ENCODE measurements around the gene GALC. TPM values are rescaled to one million over a fixed set of nuclear protein-coding genes. Genes with fewer than 3 reads are reported as not detected.
A peak's percentile ranks its signal among the peaks of the same experiment; 100 is the strongest.

The GALC gene
- total RNA-seq, 5 donors from 2014 or later (not counting 1 experiment from before 2014, with no cell fraction given), result 17.2 to 20.5 (median 18.6) TPM

GRCh38 chr14:87989221-87989955 lies 3.6 kb downstream of the GALC start:
- Histone ChIP-seq H3K4me3 (ENCODE audit: control insufficient read depth in 1 of 2, extremely low read depth in 1 of 2, low read length in 1 of 2) (no peak overlapping the region), H3K4me1 (ENCODE audit: control insufficient read depth in 1 of 2, extremely low read depth in 1 of 2, insufficient read depth in 2 of 2, low read length in 2 of 2) (peaks cover 5 to 24% of the 10 kb centered on the region in 2 experiments), H3K9me3 (no peaks in the 10 kb centered on the region), H3K27ac (ENCODE audit: low read length) (no peak overlapping the region), H3K27me3 (replicated peaks in 1 of 2; ENCODE audit: control insufficient read depth in 2 of 2, extremely low read depth in 1 of 2, insufficient read depth in 2 of 2, low read length in 1 of 2) (no peaks in the 10 kb centered on the region), H3K36me3 (ENCODE audit: control insufficient read depth in 2 of 2, extremely low read depth in 1 of 2, insufficient read depth in 1 of 2, low read length in 1 of 2) (peaks cover 0 to 19% of the 10 kb centered on the region in 2 donors)
- peak overlapping the region in 1 of 2 donors; percentile 7 for H3K27ac Mint-ChIP-seq
- 86% methylated on average over 5 of the region's 5 CpGs for WGBS (ENCODE audit: insufficient coverage)
- no peak overlapping the region for H3K4me3 Mint-ChIP-seq
- peaks cover 16% of the 10 kb centered on the region for H3K36me3 Mint-ChIP-seq
- ChIA-PET CTCF (interaction anchor here (1.0 to 1.2 kb wide), 2 partner anchors 15 to 37 kb away, joined by 3 read pairs; no protein-coding TSS in a partner anchor), POLR2A (interaction anchor here (0.7 kb wide), 2 partner anchors 16 to 50 kb away, joined by 3 read pairs; partner anchors contain the start of gene GPR65 (in 1 of the 2))
- H3K4me1 Mint-ChIP-seq, result peaks cover 52 to 57% (median 55%) of the 10 kb centered on the region in 3 donors
- DNase-seq (no peak), ATAC-seq (replicated peaks in 1 of 4) (no peak)
- no peaks in the 10 kb centered on the region for H3K9me3 Mint-ChIP-seq
- no peaks in the 10 kb centered on the region for H3K27me3 Mint-ChIP-seq

- Mint-ChIP-seq H3K9me3 (no peaks in the 10 kb centered on the region), H3K4me3 (no peak overlapping the region), H3K27me3 (no peaks in the 10 kb centered on the region), H3K36me3 (peaks cover 61% of the 10 kb centered on the region), H3K4me1 (peaks cover 0 to 2% (median 0%) of the 10 kb centered on the region in 3 donors), H3K27ac (no peak overlapping the region)
- Histone ChIP-seq H3K9me3 (no peaks in the 10 kb centered on the region), H3K4me1 (ENCODE audit: control insufficient read depth in 1 of 2, extremely low read depth in 1 of 2, insufficient read depth in 2 of 2, low read length in 2 of 2) (no peaks in the 10 kb centered on the region), H3K27ac (ENCODE audit: low read length) (no peak overlapping the region), H3K36me3 (ENCODE audit: control insufficient read depth in 2 of 2, extremely low read depth in 1 of 2, insufficient read depth in 1 of 2, low read length in 1 of 2) (peaks cover 0 to 29% of the 10 kb centered on the region in 2 donors), H3K27me3 (replicated peaks in 1 of 2; ENCODE audit: control insufficient read depth in 2 of 2, extremely low read depth in 1 of 2, insufficient read depth in 2 of 2, low read length in 1 of 2) (no peaks in the 10 kb centered on the region), H3K4me3 (ENCODE audit: control insufficient read depth in 1 of 2, extremely low read depth in 1 of 2, low read length in 1 of 2) (no peak overlapping the region)
- DNase-seq (no peak), ATAC-seq (replicated peaks in 1 of 4) (no peak)
- ChIA-PET CTCF (no interaction called here), POLR2A (interaction anchor here in 1 of 2 donors (0.7 kb wide), 1 partner anchor 15 kb away, joined by 3 read pairs; no protein-coding TSS in a partner anchor)
- no CpG with 5 or more reads among the region's 1 CpG for WGBS (ENCODE audit: insufficient coverage)
Observed at GRCh38 chr14:87979689-87980088, 13.3 kb downstream of the GALC start.

GRCh38 chr14:87975636-87976035 lies 17.3 kb downstream of the GALC start:
- ATAC-seq (replicated peaks in 1 of 4) (no peak), DNase-seq (no peak)
- Histone ChIP-seq H3K9me3 (no peaks in the 10 kb centered on the region), H3K36me3 (ENCODE audit: control insufficient read depth in 2 of 2, extremely low read depth in 1 of 2, insufficient read depth in 1 of 2, low read length in 1 of 2) (peaks cover 0 to 18% of the 10 kb centered on the region in 2 donors), H3K4me3 (ENCODE audit: control insufficient read depth in 1 of 2, extremely low read depth in 1 of 2, low read length in 1 of 2) (no peak overlapping the region), H3K4me1 (ENCODE audit: control insufficient read depth in 1 of 2, extremely low read depth in 1 of 2, insufficient read depth in 2 of 2, low read length in 2 of 2) (no peaks in the 10 kb centered on the region), H3K27ac (ENCODE audit: low read length) (no peak overlapping the region), H3K27me3 (replicated peaks in 1 of 2; ENCODE audit: control insufficient read depth in 2 of 2, extremely low read depth in 1 of 2, insufficient read depth in 2 of 2, low read length in 1 of 2) (no peaks in the 10 kb centered on the region)
- Mint-ChIP-seq H3K4me1 (peaks cover 0 to 2% (median 0%) of the 10 kb centered on the region in 3 donors), H3K36me3 (peaks cover 65% of the 10 kb centered on the region), H3K27ac (peak overlapping the region; percentile 10 to 22), H3K4me3 (no peak overlapping the region), H3K27me3 (no peaks in the 10 kb centered on the region), H3K9me3 (no peaks in the 10 kb centered on the region)
- POLR2A ChIA-PET, result no interaction called here
- CTCF ChIA-PET, result no interaction called here

GRCh38 chr14:87971010-87971409 lies 22.0 kb downstream of the GALC start:
- DNase-seq (no peak), ATAC-seq (replicated peaks in 1 of 4) (no peak)
- no peak overlapping the region for H3K4me3 ChIP-seq (ENCODE audit: control insufficient read depth in 1 of 2, extremely low read depth in 1 of 2, low read length in 1 of 2)
- CTCF ChIA-PET, result no interaction called here
- Mint-ChIP-seq H3K36me3 (peaks cover 63% of the 10 kb centered on the region), H3K4me3 (no peak overlapping the region), H3K27me3 (no peaks in the 10 kb centered on the region), H3K4me1 (peaks cover 0 to 2% (median 0%) of the 10 kb centered on the region in 3 donors), H3K9me3 (no peaks in the 10 kb centered on the region), H3K27ac (no peak overlapping the region)
- no peak overlapping the region for H3K27ac ChIP-seq (ENCODE audit: low read length)
- no peaks in the 10 kb centered on the region for H3K4me1 ChIP-seq (ENCODE audit: control insufficient read depth in 1 of 2, extremely low read depth in 1 of 2, insufficient read depth in 2 of 2, low read length in 2 of 2)
- H3K27me3 ChIP-seq (replicated peaks in 1 of 2; ENCODE audit: control insufficient read depth in 2 of 2, extremely low read depth in 1 of 2, insufficient read depth in 2 of 2, low read length in 1 of 2), result no peaks in the 10 kb centered on the region
- POLR2A ChIA-PET, result no interaction called here
- H3K36me3 ChIP-seq (ENCODE audit: control insufficient read depth in 2 of 2, extremely low read depth in 1 of 2, insufficient read depth in 1 of 2, low read length in 1 of 2), result peaks cover 0 to 34% of the 10 kb centered on the region in 2 donors
- no peaks in the 10 kb centered on the region for H3K9me3 ChIP-seq
- WGBS (ENCODE audit: insufficient coverage), result no CpG with 5 or more reads among the region's 2 CpGs

GRCh38 chr14:87967496-87967895 lies 25.5 kb downstream of the GALC start:
- H3K36me3 ChIP-seq (ENCODE audit: control insufficient read depth in 2 of 2, extremely low read depth in 1 of 2, insufficient read depth in 1 of 2, low read length in 1 of 2), result peaks cover 0 to 31% of the 10 kb centered on the region in 2 donors
- CTCF ChIA-PET, result interaction anchor here in 1 of 2 donors (1.6 kb wide), 1 partner anchor 20 kb away, joined by 3 read pairs; no protein-coding TSS in a partner anchor
- POLR2A ChIA-PET, result interaction anchor here in 1 of 2 donors (0.6 to 0.7 kb wide), 2 partner anchors 14 to 40 kb away, joined by 3 read pairs; no protein-coding TSS in a partner anchor

GRCh38 chr14:87966816-87967215 lies 26.2 kb downstream of the GALC start:
- Histone ChIP-seq H3K4me3 (ENCODE audit: control insufficient read depth in 1 of 2, extremely low read depth in 1 of 2, low read length in 1 of 2) (no peak overlapping the region), H3K9me3 (no peaks in the 10 kb centered on the region), H3K4me1 (ENCODE audit: control insufficient read depth in 1 of 2, extremely low read depth in 1 of 2, insufficient read depth in 2 of 2, low read length in 2 of 2) (no peaks in the 10 kb centered on the region), H3K27me3 (replicated peaks in 1 of 2; ENCODE audit: control insufficient read depth in 2 of 2, extremely low read depth in 1 of 2, insufficient read depth in 2 of 2, low read length in 1 of 2) (no peaks in the 10 kb centered on the region), H3K27ac (ENCODE audit: low read length) (no peak overlapping the region), H3K36me3 (ENCODE audit: control insufficient read depth in 2 of 2, extremely low read depth in 1 of 2, insufficient read depth in 1 of 2, low read length in 1 of 2) (peaks cover 0 to 38% of the 10 kb centered on the region in 2 donors)
- ChIA-PET CTCF (no interaction called here), POLR2A (no interaction called here)
- no peaks in the 10 kb centered on the region for H3K9me3 Mint-ChIP-seq
- DNase-seq (no peak), ATAC-seq (replicated peaks in 1 of 4) (no peak)
- H3K27ac Mint-ChIP-seq, result no peak overlapping the region
- 100% methylated on average over 2 of the region's 3 CpGs for WGBS (ENCODE audit: insufficient coverage)
- H3K36me3 Mint-ChIP-seq, result peaks cover 65% of the 10 kb centered on the region
- H3K4me1 Mint-ChIP-seq, result peaks cover 0 to 4% (median 0%) of the 10 kb centered on the region in 3 donors
- no peaks in the 10 kb centered on the region for H3K27me3 Mint-ChIP-seq
- no peak overlapping the region for H3K4me3 Mint-ChIP-seq

More at GRCh38 chr14:87967496-87967895, 25.5 kb downstream of the GALC start:
- Mint-ChIP-seq H3K4me1 (peaks cover 0 to 2% (median 0%) of the 10 kb centered on the region in 3 donors), H3K36me3 (peaks cover 63% of the 10 kb centered on the region), H3K4me3 (no peak overlapping the region), H3K27ac (no peak overlapping the region), H3K27me3 (no peaks in the 10 kb centered on the region), H3K9me3 (no peaks in the 10 kb centered on the region)
- DNase-seq (no peak), ATAC-seq (replicated peaks in 1 of 4) (no peak)
- no peak overlapping the region for H3K27ac ChIP-seq (ENCODE audit: low read length)
- no peak overlapping the region for H3K4me3 ChIP-seq (ENCODE audit: control insufficient read depth in 1 of 2, extremely low read depth in 1 of 2, low read length in 1 of 2)
- H3K27me3 ChIP-seq (replicated peaks in 1 of 2; ENCODE audit: control insufficient read depth in 2 of 2, extremely low read depth in 1 of 2, insufficient read depth in 2 of 2, low read length in 1 of 2), result no peaks in the 10 kb centered on the region
- no peaks in the 10 kb centered on the region for H3K4me1 ChIP-seq (ENCODE audit: control insufficient read depth in 1 of 2, extremely low read depth in 1 of 2, insufficient read depth in 2 of 2, low read length in 2 of 2)
- H3K9me3 ChIP-seq, result no peaks in the 10 kb centered on the region
